Measurements from ENCODE around the gene ARNT2. TPM values are rescaled to one million over a fixed set of nuclear protein-coding genes. Genes with fewer than 3 reads are reported as not detected.
A peak's percentile ranks its signal among the peaks of the same experiment; 100 is the strongest.

Gene ARNT2
- total RNA-seq, 1 donor from 2014 or later: 3.3 TPM

- DNase-seq (peak; percentile 51), ATAC-seq (ENCODE audit: poor library complexity) (peak; percentile 22)
- intact Hi-C loops (cut with DNase I): no loop called here
Observed at GRCh38 chr15:80404761-80405553, 775 bp downstream of the ARNT2 start.

DNA sequence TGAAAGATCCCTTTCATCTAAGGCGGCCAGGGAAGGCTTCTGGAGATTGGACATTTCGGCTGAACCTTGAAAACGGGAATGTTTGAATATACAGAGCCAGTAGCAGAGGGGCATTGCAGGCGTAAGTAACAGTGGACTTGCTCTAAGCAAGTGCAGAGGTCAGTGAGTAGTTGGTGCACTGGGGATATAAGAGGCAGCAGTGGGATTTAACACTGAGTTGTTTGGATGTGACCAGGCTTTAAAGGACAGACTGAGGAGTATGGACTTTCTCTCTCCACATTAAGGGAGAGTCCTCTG lies 1.3 kb downstream of the ARNT2 start:
- no peak for ATAC-seq (ENCODE audit: poor library complexity)
- DNase-seq: no peak
- intact Hi-C loops (cut with DNase I): no loop called here

DNA sequence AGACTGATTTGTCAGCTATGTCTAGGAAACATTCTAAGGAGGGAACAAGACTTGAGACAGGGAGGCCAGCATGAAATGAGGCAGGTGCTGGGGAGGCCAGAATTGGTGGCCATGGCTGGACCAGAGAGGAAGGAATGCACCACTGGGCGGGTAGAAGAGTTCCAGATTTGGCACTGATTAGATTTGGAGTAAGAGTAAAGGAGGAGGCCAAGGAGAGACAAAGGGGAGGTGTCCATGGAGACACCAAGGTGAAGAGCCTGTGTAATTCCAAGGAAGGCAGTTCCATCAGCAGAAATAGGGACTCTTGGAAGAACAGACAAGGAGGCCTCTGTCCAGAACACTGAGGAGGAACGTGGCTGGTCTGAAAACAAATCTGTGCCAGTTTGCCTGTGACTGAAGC lies 1.8 kb downstream of the ARNT2 start:
- no peak for DNase-seq
- ATAC-seq (ENCODE audit: poor library complexity): no peak
- intact Hi-C loops (cut with DNase I): no loop called here

GRCh38 chr15:80411788-80412288 lies 7.7 kb downstream of the ARNT2 start:
- DNase-seq: no peak
- intact Hi-C loops (cut with DNase I): no loop called here
- no peak for ATAC-seq (ENCODE audit: poor library complexity)

DNA sequence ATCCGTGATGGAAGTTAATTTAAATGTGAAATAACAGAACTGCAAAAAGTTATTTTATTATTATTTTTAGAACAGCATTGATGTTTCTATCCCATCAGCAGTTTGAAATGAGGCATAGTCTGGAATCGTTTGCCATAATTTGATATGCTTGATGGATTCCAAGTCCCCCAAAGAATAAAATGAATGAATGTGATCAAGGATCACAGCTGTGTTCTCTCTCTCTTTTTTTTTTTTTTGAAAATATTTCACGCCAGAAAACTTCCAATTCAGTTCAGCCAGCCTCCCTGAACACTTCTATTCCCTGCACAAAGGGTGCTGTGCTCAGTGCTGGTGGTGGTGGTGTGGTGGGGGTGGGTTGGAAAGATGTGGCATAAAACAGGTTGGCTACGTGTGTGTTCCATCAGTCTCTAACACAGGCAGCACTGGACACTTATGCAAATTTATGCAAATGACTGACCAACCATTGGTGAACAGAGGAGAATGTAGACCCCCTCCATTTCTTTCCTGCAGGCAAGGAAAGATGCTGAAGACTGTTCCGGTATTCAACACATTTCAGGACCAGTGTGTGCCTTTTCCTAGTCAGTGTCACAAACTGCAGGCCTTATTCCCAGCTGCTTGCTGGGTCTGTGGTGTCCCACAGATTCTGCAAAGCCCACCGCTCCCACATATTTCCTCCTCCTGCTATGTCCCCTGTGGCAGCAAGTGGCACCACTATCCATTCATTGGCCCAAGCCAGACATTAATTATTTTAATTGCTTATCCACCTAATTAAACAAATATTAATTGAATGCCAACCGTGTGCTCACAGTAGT lies 10.6 kb downstream of the ARNT2 start:
- ATAC-seq (ENCODE audit: poor library complexity): no peak
- DNase-seq: no peak
- intact Hi-C loops (cut with DNase I): no loop called here

- no peak for DNase-seq
- ATAC-seq (ENCODE audit: poor library complexity): no peak
- intact Hi-C loops (cut with DNase I): no loop called here
Observed at GRCh38 chr15:80415358-80415670, 11.1 kb downstream of the ARNT2 start.

DNA sequence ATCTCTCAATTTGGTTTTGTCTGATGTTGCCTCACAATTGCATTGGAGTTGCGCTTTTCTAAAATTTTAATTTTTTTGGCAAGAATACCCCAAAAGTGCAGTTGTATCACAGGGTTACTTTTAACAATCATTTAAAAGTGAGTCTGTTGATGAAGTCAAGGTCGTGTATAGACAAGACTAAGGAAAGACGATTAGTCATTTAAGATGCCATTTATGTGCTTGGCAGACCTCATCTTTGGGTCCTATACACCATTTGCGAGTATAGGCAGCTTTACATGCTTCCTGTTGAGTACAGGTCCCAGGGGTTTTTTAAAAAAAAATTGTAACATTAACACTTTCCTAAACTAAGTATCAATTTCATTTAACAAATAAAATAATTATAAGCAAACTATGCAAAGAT lies 12.5 kb downstream of the ARNT2 start:
- ATAC-seq (ENCODE audit: poor library complexity) (no peak), DNase-seq (no peak)
- intact Hi-C loops (cut with DNase I): no loop called here

DNA sequence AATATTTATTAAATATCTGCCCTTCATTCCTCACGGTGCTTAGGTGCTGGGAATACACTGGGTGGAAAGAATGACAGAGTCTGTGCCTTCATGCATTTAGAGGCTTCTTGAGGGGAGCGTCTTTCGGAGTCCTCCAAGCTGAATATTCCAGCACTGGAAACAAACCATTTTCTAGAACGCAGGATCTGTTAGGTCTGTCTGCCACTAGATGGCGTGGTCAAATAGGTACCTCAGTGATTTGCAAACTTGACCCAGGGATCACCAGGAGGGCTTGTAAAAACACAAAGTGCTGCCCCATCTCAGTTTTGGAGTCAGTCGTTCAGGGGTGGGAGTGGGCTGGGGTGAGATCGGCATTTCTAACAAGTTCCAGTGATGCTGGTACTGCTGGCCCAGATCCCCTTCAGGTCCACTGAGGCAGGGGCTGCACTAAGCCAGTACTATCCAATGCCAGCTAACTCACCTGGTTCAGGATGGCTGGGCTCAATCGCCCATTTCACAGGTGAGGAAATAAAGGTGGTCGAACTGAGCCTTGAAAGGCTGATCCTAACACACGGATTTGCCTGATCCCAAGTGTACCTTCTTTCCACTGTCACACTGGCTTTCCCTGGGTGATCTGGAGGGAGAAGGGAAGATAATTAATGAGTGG lies 14.8 kb downstream of the ARNT2 start:
- ATAC-seq (ENCODE audit: poor library complexity): no peak
- no peak for DNase-seq
- intact Hi-C loops (cut with DNase I): no loop called here

GRCh38 chr15:80419546-80419945 lies 15.4 kb downstream of the ARNT2 start:
- DNase-seq: no peak
- no peak for ATAC-seq (ENCODE audit: poor library complexity)
- intact Hi-C loops (cut with DNase I): no loop called here

- intact Hi-C loops (cut with DNase I): no loop called here
- ATAC-seq (ENCODE audit: poor library complexity) (no peak), DNase-seq (no peak)
Observed at GRCh38 chr15:80420658-80421057, 16.5 kb downstream of the ARNT2 start.

GRCh38 chr15:80423215-80423614 lies 19.0 kb downstream of the ARNT2 start:
- DNase-seq (no peak), ATAC-seq (ENCODE audit: poor library complexity) (no peak)
- intact Hi-C loops (cut with DNase I): no loop called here

GRCh38 chr15:80424381-80424780 lies 20.2 kb downstream of the ARNT2 start:
- intact Hi-C loops (cut with DNase I): no loop called here
- DNase-seq (no peak), ATAC-seq (ENCODE audit: poor library complexity) (no peak)

GRCh38 chr15:80426316-80426715 lies 22.1 kb downstream of the ARNT2 start:
- DNase-seq (no peak), ATAC-seq (ENCODE audit: poor library complexity) (no peak)
- intact Hi-C loops (cut with DNase I): no loop called here

DNA sequence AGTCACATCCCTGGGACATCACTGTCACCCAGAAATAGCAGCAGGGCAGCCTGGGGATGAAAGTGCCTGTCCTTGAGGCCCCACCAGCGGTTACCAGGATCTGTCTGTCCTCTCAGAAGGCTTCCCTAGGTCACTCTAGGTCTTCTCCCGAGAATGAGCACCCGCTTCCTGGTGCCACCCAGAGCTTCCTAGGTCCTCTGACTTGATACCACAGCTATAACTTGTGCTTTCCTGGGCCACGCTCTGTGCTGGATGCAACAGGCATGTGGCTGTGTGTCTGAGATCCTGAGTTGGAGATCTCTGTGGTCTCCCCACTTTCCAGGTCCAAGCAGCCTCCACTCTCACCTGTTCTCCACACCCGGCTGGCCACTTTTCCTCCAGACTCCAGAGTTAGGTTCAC lies 25.8 kb downstream of the ARNT2 start:
- DNase-seq: no peak
- intact Hi-C loops (cut with DNase I): no loop called here
- ATAC-seq (ENCODE audit: poor library complexity): no peak

- intact Hi-C loops (cut with DNase I): no loop called here
- DNase-seq: no peak
- ATAC-seq (ENCODE audit: poor library complexity): no peak
Observed at GRCh38 chr15:80431635-80432344, 27.6 kb downstream of the ARNT2 start.

- DNase-seq (no peak), ATAC-seq (ENCODE audit: poor library complexity) (no peak)
- intact Hi-C loops (cut with DNase I): no loop called here
Observed at GRCh38 chr15:80432345-80432702, 28.1 kb downstream of the ARNT2 start.

DNA sequence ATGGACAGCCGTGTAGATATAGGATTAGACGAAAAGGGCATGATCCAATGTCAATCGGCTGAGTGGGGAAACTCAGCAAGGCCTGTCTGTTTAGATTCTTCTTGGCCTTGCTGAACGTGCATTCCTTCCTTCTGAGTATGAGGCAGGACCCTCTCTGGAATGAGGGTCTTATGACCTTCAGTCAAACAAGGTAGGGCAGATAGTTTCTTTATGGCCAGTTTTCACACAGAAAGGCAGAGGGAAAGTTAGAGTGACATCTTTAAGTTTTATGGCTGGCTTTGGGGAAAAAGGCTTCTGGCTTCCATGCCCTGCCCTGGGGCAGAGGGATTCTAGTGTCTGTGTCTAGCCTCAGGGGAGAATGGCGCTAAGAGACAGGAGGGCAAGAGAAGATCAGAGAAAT lies 29.7 kb downstream of the ARNT2 start:
- no peak for DNase-seq
- intact Hi-C loops (cut with DNase I): no loop called here
- ATAC-seq (ENCODE audit: poor library complexity): no peak

- intact Hi-C loops (cut with DNase I): no loop called here
Observed at GRCh38 chr15:80434926-80435720, 30.9 kb downstream of the ARNT2 start.

More at GRCh38 chr15:80434926-80435720, 30.9 kb downstream of the ARNT2 start:
- ATAC-seq (ENCODE audit: poor library complexity) (no peak), DNase-seq (no peak)

All from Right ventricle myocardium superior (tissue), 1 donor.